Peyer's patch (tissue), 4 donors: Measurements from ENCODE around the gene CXorf65.

Experiments
- CTCF ChIP-seq, 6 experiments: fragments of 450-650 bp in 4 of 6; fragments of 200-600 bp in 2 of 6; sonication (generic) in 1 of 6; IDR thresholded peaks; one replicate each; pipeline ENCODE4 v1.5.1; 2017 to 2019; ENCODE audit warnings: antibody characterized with exemption in 6 of 6, mild to moderate bottlenecking in 3 of 6, moderate library complexity in 1 of 6
- POLR2A ChIP-seq, 2 donors: fragments of 450-650 bp; IDR thresholded peaks; one replicate each; pipeline ENCODE4 v1.5.1; 2017; ENCODE audit warnings: antibody characterized with exemption in 2 of 2, mild to moderate bottlenecking in 2 of 2, moderate library complexity in 2 of 2

- TF ChIP-seq CTCF (IDR thresholded peaks at IDR 0.05) (no peak), POLR2A (IDR thresholded peaks at IDR 0.05) (no peak)
Measured at GRCh38 chrX:71095981-71096759, 10.4 kb downstream of the CXorf65 start.
